Activated gamma-delta T cell treated with anti-CD3 and anti-CD28 coated beads, Interleukin-2, amount 50 U/mL, for 16 hours (primary cell): ENCODE measurements around the gene CD8A.

Experiments
- DNase-seq: peaks from one replicate; pipeline ENCODE4 v3.0.0-alpha.2; 2020; ENCODE audit warnings: low read depth

CD8A gene

GRCh38 chr2:86808315-86809161 is 17.8 kb upstream of the CD8A start:
- peak; percentile 87 for DNase-seq

- no peak for DNase-seq
Measured at GRCh38 chr2:86807468-86808275, 17.0 kb upstream of the CD8A start.

GRCh38 chr2:86807133-86807467 is 16.4 kb upstream of the CD8A start:
- DNase-seq = no peak

- DNase-seq = no peak
Measured at GRCh38 chr2:86806059-86806857, 15.5 kb upstream of the CD8A start.

GRCh38 chr2:86800856-86801567 is 10.3 kb upstream of the CD8A start:
- DNase-seq = no peak

- no peak for DNase-seq
Measured at GRCh38 chr2:86794861-86795260, 4.1 kb upstream of the CD8A start.

- no peak for DNase-seq
Measured at GRCh38 chr2:86793752-86794151, 3.0 kb upstream of the CD8A start.

GRCh38 chr2:86791573-86791972 is 860 bp upstream of the CD8A start:
- no peak for DNase-seq

- no peak for DNase-seq
Measured at GRCh38 chr2:86790134-86790675, 508 bp downstream of the CD8A start.

- DNase-seq = no peak
Measured at GRCh38 chr2:86789687-86790133, 1.0 kb downstream of the CD8A start.

GRCh38 chr2:86788881-86789686 is 1.6 kb downstream of the CD8A start:
- DNase-seq = no peak

GRCh38 chr2:86788165-86788564 is 2.5 kb downstream of the CD8A start:
- no peak for DNase-seq

GRCh38 chr2:86787736-86788135 is 3.0 kb downstream of the CD8A start:
- DNase-seq = no peak

- DNase-seq = no peak
Measured at GRCh38 chr2:86786001-86786536, 4.6 kb downstream of the CD8A start.

- DNase-seq = no peak
Measured at GRCh38 chr2:86785456-86785855, 5.3 kb downstream of the CD8A start.

GRCh38 chr2:86783615-86784339 is 6.9 kb downstream of the CD8A start:
- no peak for DNase-seq

GRCh38 chr2:86782748-86783147 is 8.0 kb downstream of the CD8A start:
- no peak for DNase-seq

- DNase-seq = no peak
Measured at GRCh38 chr2:86781363-86781762, 9.3 kb downstream of the CD8A start.

- no peak for DNase-seq
Measured at GRCh38 chr2:86779971-86780370, 10.7 kb downstream of the CD8A start.

- DNase-seq = no peak
Measured at GRCh38 chr2:86778957-86779356, 11.8 kb downstream of the CD8A start.
